ENCODE measurements around the gene ZNF771.

The ZNF771 gene

GRCh38 chr16:30407102-30407803, at the start of gene ZNF771:
TSS of gene ZNF771 (plus strand) at chr16:30407606. CDS start at chr16:30408054, 448 bp downstream.
- peak; percentile 84 to 89 for DNase-seq

DNA sequence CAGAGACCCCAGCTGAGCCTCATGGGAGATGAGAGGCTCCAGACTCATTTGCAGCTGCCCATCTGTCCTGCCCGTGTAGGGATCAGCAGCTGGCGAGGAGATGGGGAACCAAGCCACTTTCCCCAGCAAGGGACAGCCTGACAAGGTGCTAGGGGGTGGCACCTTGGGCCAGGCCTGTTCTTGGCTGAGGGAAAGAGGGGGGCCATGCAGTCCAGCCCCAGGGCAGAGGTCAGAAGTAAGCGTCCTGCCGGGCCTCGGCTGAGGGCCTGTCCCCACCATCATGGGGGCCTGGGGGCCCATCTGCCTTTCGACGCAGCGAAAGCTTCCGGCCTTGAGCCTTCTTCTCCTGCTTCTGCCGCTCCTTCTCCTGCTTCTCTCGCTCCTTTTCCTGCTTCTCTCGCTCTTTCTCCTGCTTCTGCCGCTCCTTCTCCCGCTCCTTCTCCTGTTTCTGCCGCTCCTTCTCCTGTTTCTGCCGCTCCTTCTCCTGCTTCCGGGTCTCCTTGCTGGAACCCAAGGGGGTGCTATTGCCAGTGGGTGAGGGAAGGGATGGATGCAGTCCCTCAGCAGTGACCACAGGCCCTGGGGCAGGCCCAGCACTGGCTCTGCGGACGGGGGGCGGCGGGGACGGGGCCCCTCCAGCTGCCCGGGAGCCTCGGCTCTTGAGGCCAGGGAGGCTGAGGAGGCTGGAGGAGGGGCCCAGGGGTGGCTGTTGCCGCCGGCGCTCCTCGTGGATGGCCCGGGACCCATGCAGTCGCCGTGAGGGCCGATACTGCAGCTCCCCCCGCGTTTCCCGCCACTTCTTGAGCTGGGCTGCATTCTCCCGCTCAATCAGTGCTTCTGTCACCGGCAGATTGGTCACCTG, 49.5 kb upstream of the ZNF771 start:
- no peak for DNase-seq

- DNase-seq: no peak
Measured at GRCh38 chr16:30358577-30358936, 48.8 kb upstream of the ZNF771 start.

GRCh38 chr16:30358990-30359870, 48.2 kb upstream of the ZNF771 start:
- DNase-seq: no peak

- DNase-seq: no peak
Measured at GRCh38 chr16:30359871-30360170, 47.6 kb upstream of the ZNF771 start.

DNA sequence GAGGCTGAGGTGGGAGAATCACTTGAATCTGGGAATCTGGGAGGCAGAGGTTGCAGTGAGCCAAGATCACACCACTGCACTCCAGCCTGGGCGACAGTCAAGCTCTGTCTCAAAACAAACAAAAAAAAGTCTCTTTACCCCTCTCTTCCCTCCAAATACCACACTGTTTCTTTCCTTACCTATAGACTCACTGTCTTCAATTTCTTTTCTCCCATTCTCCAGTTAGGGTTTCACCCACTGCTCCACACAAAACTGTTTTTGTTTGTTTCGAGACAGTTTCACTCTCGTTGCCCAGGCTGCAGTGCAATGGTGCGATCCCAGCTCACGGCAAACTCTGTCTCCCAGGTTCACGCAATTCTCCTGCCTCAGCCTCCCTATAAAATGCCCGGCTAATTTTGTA, 46.2 kb upstream of the ZNF771 start:
- no peak for DNase-seq

DNA sequence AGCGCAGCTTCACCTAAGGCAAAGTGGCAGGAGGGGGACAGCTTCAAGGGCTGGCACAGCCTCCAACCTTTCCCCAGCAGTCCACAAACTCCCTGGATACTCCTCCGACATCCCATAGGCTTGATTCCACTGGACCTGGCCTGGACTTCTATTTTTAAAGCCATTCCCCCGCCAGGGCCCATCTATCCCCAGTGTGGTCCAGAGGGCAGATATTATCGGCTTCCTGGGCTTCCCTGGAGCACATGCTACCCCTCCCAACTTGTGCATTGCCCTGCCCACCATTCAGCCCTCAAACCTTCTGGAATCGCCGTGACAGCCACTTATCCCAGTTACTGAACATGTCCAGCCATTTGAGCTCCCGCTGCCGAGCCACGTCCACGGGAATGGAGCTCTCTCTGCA, 42.2 kb upstream of the ZNF771 start:
- no peak for DNase-seq

DNA sequence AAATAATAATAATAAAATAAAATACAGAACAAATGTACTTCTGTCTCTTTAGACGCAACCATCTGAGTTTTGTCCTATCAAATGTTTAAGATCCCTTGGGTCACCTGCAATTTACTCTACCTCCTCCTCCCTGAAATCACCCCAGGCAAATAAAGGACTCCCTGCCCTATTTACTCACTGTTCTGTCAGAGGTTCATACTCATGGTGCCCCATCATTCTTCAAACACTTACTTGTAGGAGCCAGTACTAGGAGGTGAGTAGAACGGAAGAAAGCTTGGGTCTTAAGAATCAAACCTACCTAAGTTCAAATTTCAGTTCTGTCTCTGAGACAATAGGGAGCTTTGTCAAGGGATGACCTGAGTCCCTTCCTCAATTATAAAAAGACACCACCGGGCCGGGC, 40.9 kb upstream of the ZNF771 start:
- no peak for DNase-seq

GRCh38 chr16:30367349-30368009, 39.9 kb upstream of the ZNF771 start:
- no peak for DNase-seq

- no peak for DNase-seq
Measured at GRCh38 chr16:30368122-30368791, 39.1 kb upstream of the ZNF771 start.

DNA sequence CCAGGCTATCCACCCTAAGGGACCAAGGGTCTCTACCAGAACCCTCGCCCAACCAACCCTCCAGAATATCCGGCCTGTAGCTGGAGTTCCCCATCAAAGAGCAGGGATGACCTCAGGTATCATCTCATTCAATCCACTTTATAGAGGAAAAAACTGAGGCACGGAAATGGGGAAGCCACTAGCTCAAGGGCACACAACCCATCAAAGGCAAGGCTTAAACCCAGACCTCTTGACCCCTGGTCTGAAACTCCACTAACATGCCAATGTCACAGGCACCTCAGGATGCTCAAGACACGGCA, 38.7 kb upstream of the ZNF771 start:
- DNase-seq: no peak

- DNase-seq: no peak
Measured at GRCh38 chr16:30369091-30369937, 38.1 kb upstream of the ZNF771 start.

- DNase-seq: no peak
Measured at GRCh38 chr16:30369938-30370455, 37.4 kb upstream of the ZNF771 start.

DNA sequence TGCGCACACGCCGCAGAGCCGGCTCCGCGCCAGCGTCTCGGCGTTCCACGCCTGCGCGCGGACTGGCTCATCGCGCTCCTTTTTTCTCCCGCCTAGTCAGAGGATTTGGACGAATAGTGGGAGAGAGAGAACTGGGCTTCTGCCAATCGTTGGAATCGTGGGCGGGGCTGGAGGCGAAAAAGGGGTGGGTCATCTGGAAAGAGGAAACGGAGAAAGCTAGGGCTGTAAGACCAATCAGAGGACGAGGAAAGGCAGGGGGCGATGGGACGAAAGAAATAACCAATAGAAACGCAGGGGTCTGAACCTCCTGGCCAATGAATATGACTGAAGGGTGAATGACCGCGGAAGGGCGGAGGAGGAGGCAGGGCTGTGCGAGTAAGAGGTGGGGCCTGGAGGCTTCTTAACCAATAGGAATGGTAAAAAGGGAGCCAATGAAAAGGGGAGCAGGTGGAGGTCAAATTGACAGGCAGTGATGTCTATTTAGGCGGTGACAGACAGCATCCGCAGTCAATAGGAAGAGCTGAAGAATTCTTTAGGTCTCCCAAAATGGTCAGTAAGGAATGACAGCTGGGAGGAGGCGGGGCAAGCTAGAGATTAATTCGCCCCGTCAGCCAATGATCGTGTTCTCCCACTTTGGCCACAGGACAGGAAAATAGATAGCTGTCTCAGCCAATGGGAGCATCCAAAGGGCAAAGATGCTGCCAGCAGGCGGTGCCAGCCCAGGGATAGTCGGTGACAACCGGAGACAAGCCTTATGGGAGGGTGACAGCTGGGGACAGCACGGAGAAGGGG, 36.8 kb upstream of the ZNF771 start, which contains the start of gene TBC1D10B:
Gene TBC1D10B, minus strand, starts transcription at position 39 of the 792 bp plus-strand sequence. CDS start 311 bp downstream, outside the sequence.
- DNase-seq: peak; percentile 100

- no peak for DNase-seq
Measured at GRCh38 chr16:30371248-30371816, 36.1 kb upstream of the ZNF771 start.

DNA sequence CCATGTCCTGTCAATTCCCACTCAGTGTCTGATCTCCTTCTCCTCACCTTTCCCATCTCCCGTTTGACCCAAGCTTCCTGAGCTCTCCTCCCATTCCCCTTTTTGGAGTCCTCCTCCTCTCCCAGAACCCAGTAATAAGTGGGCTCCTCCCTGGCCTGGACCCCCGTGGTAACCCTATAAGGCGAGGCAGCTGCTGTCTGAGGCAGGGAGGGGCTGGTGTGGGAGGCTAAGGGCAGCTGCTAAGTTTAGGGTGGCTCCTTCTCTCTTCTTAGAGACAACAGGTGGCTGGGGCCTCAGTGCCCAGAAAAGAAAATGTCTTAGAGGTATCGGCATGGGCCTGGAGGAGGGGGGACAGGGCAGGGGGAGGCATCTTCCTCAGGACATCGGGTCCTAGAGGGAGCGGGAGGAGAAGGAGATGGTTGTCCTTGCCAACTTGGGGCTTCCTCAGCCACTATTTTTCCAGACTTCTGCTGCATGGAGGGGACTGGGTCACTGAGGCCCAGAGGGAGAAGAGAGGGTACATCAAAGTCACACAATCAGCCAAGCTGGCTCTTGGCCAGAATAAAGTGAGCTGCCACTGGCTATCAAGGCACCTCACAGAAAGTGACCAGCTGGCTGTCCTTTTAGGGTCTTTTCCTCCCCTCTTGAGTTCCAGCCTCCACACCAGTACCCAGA, 35.2 kb upstream of the ZNF771 start:
- DNase-seq: no peak

DNA sequence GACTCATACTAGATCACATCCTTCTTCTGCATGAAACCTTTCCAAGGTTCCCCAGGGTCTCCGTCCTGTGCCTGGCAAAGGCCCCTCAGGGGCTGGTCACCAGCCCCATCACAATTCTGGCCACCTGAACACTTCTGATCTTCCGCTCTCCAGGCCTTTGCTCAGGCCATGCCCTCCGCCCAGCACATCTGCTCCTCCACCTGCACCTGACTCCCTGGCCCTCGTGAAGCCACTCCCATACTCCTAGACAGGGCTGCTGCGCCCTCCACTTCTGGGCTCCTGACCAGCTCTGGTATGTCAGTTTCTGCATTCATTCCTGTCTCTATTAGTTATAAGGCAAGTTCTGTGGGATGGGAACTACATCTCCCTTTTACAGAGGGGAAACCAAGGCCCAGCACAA, 34.7 kb upstream of the ZNF771 start:
- no peak for DNase-seq

GRCh38 chr16:30374538-30374937, 32.9 kb upstream of the ZNF771 start, which contains the start of gene MYL11:
TSS of gene MYL11 (plus strand) at chr16:30374802. CDS start at chr16:30374858, 56 bp downstream.
- DNase-seq: no peak

GRCh38 chr16:30375864-30376263, 31.5 kb upstream of the ZNF771 start:
- no peak for DNase-seq
